SK-N-SH treated with all-trans-retinoic acid at 6 μM for 48 hours (cell line): ENCODE data around the gene FOXI2.

Experiments used
- ATAC-seq: fragments of 200-7000 bp; cut with Tn5 transposase; 3 replicates; pipeline ENCODE4 v1.9.1; 2020; ENCODE audit warnings: mild to moderate bottlenecking, moderate library complexity
- ARNTL ChIP-seq: fragments of 450-650 bp; formaldehyde crosslinking; IDR thresholded peaks from 2 replicates; pipeline ENCODE4 v1.5.0; 2020; ENCODE audit warnings: low read depth, mild to moderate bottlenecking, moderate library complexity, borderline replicate concordance
- CSDC2 ChIP-seq: fragments of 250-450 bp; sonication (Bioruptor Pico); IDR thresholded peaks from 2 replicates; pipeline ENCODE4 v1.5.0; 2020; ENCODE audit warnings: mild to moderate bottlenecking, moderate library complexity
- ESRRG ChIP-seq: fragments of 250-450 bp; sonication (Bioruptor Pico); IDR thresholded peaks from 2 replicates; pipeline ENCODE4 v1.6.1; 2021; ENCODE audit warnings: mild to moderate bottlenecking
- GLIS3 ChIP-seq: fragments of 250-450 bp; sonication (Bioruptor Pico); IDR thresholded peaks from 2 replicates; pipeline ENCODE4 v1.5.0; 2020; ENCODE audit warnings: mild to moderate bottlenecking, moderate library complexity
- OSR1 ChIP-seq: fragments of 250-450 bp; sonication (Bioruptor Pico); IDR thresholded peaks from 2 replicates; pipeline ENCODE4 v1.8.0; 2022; ENCODE audit warnings: moderate library complexity, mild to moderate bottlenecking, inconsistent platforms
- PPARA ChIP-seq: fragments of 250-450 bp; sonication (Bioruptor Pico); IDR thresholded peaks from 2 replicates; pipeline ENCODE4 v1.5.0; 2020; ENCODE audit warnings: mild to moderate bottlenecking, borderline replicate concordance
- RARB ChIP-seq: fragments of 250-450 bp; sonication (Bioruptor Pico); IDR thresholded peaks from 2 replicates; pipeline ENCODE4 v1.8.0; 2021; ENCODE audit warnings: mild to moderate bottlenecking, moderate library complexity
- SNAI2 ChIP-seq: fragments of 250-450 bp; sonication (Bioruptor Pico); IDR thresholded peaks from 2 replicates; pipeline ENCODE4 v1.5.0; 2020; ENCODE audit warnings: mild to moderate bottlenecking, moderate library complexity
- ZC3H10 ChIP-seq: fragments of 250-450 bp; sonication (Bioruptor Pico); IDR thresholded peaks from 2 replicates; pipeline ENCODE4 v1.5.1; 2021; ENCODE audit warnings: mild to moderate bottlenecking, moderate library complexity
- ZFP3 ChIP-seq: fragments of 250-450 bp; sonication (Bioruptor Pico); IDR thresholded peaks from 2 replicates; pipeline ENCODE4 v1.5.0; 2020; ENCODE audit warnings: mild to moderate bottlenecking, moderate library complexity
- ZFP30 ChIP-seq: fragments of 450-650 bp; formaldehyde crosslinking; IDR thresholded peaks from 2 replicates; pipeline ENCODE4 v1.5.0; 2022; ENCODE audit warnings: mild to moderate bottlenecking, moderate library complexity
- ZNF565 ChIP-seq: fragments of 450-650 bp; formaldehyde crosslinking; conservative IDR thresholded peaks from 2 replicates; pipeline ENCODE4 v1.5.0; 2020; ENCODE audit warnings: low read depth, mild to moderate bottlenecking, moderate library complexity
- ZNF8 ChIP-seq: fragments of 450-650 bp; formaldehyde crosslinking; IDR thresholded peaks from 2 replicates; pipeline ENCODE4 v1.5.0; 2020; ENCODE audit warnings: mild to moderate bottlenecking, moderate library complexity
- TF ChIP-seq, protein P1 (sequence below): fragments of 250-450 bp; sonication (Bioruptor Pico); IDR thresholded peaks from 2 replicates; pipeline ENCODE4 v1.5.1; 2021; ENCODE audit warnings: mild to moderate bottlenecking, moderate library complexity
- TF ChIP-seq, protein P2 (sequence below): fragments of 250-450 bp; sonication (Bioruptor Pico); IDR thresholded peaks from 2 replicates; pipeline ENCODE4 v1.5.0; 2020; ENCODE audit warnings: mild to moderate bottlenecking, moderate library complexity
- TF ChIP-seq, protein P3 (sequence below): fragments of 250-450 bp; sonication (Bioruptor Pico); IDR thresholded peaks from 2 replicates; pipeline ENCODE4 v1.8.0; 2020; ENCODE audit warnings: mild to moderate bottlenecking, moderate library complexity, borderline replicate concordance

FOXI2 gene

DNA sequence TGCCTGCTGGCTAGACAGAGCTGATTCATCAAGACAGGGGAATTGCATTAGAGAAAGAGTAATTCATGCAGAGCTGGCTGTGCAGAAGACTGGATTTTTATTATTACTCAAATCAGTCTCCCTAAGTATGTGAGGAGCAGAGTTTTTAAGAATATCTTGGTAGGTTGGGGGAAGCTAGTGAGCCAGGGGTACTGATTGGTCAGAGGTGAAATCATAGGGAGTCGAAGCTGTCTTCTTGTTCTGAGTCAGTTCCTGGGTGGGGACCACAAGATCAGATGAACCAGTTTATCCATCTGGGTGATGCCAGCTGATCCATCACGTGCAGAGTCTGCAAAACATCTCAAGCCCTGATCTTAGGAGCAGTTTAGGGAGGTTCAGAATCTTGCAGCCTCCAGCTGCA, 39.8 kb downstream of the FOXI2 start:
- TF ChIP-seq GLIS3 (CRISPR knock-in tag) (no peak), ARNTL (no peak), ZC3H10 (CRISPR knock-in tag) (no peak), ZFP30 (CRISPR knock-in tag) (no peak), OSR1 (CRISPR knock-in tag) (no peak), ZFP3 (CRISPR knock-in tag) (no peak)
- TF ChIP-seq, protein P1, sequence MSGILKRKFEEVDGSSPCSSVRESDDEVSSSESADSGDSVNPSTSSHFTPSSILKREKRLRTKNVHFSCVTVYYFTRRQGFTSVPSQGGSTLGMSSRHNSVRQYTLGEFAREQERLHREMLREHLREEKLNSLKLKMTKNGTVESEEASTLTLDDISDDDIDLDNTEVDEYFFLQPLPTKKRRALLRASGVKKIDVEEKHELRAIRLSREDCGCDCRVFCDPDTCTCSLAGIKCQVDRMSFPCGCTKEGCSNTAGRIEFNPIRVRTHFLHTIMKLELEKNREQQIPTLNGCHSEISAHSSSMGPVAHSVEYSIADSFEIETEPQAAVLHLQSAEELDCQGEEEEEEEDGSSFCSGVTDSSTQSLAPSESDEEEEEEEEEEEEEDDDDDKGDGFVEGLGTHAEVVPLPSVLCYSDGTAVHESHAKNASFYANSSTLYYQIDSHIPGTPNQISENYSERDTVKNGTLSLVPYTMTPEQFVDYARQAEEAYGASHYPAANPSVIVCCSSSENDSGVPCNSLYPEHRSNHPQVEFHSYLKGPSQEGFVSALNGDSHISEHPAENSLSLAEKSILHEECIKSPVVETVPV (CRISPR knock-in tag), result no peak
- ATAC-seq, result no peak

DNA sequence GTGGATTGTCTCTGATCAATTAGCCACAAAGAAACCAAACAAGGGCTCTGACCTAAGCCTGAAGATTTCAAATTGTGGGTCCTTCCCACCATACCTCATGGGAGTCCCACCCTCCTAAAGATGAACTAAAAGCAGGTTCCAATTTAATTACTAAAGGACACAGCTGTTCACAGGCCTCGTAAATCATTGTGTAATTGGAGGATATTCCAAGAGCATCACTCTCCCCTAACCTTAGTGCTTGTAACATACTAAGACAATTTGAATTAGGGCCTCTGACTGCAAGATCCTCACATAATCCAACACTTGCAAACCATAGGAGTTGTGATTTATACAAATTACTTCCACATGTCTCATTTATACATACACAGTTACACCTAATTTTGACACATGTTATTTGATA, 44.4 kb downstream of the FOXI2 start:
- TF ChIP-seq ESRRG (CRISPR knock-in tag) (no peak), ZFP30 (CRISPR knock-in tag) (no peak), SNAI2 (CRISPR knock-in tag) (no peak), OSR1 (CRISPR knock-in tag) (no peak), ZC3H10 (CRISPR knock-in tag) (no peak)
- ATAC-seq, result no peak

DNA sequence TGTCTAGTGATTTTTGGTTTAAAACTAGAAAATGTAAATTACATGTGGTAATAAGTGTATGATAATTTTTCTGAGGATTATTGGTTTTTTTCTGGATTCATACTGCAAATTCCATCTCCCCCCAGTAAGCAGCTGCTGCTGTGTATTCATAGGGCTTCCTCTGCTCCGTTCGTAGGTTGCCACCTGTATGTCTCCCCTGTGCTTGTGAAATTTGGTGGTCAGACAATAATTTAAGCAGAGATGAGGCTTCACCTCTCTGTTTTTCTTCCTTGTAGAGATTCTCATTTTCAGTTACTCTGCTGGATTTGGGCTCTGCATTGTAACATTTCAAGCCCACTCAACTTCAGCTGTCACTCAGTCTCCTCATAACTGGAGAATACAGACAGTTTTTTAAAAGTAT, 50.9 kb downstream of the FOXI2 start:
- ATAC-seq, result no peak
- TF ChIP-seq ZNF8 (CRISPR knock-in tag), result no peak
- TF ChIP-seq, protein P2, sequence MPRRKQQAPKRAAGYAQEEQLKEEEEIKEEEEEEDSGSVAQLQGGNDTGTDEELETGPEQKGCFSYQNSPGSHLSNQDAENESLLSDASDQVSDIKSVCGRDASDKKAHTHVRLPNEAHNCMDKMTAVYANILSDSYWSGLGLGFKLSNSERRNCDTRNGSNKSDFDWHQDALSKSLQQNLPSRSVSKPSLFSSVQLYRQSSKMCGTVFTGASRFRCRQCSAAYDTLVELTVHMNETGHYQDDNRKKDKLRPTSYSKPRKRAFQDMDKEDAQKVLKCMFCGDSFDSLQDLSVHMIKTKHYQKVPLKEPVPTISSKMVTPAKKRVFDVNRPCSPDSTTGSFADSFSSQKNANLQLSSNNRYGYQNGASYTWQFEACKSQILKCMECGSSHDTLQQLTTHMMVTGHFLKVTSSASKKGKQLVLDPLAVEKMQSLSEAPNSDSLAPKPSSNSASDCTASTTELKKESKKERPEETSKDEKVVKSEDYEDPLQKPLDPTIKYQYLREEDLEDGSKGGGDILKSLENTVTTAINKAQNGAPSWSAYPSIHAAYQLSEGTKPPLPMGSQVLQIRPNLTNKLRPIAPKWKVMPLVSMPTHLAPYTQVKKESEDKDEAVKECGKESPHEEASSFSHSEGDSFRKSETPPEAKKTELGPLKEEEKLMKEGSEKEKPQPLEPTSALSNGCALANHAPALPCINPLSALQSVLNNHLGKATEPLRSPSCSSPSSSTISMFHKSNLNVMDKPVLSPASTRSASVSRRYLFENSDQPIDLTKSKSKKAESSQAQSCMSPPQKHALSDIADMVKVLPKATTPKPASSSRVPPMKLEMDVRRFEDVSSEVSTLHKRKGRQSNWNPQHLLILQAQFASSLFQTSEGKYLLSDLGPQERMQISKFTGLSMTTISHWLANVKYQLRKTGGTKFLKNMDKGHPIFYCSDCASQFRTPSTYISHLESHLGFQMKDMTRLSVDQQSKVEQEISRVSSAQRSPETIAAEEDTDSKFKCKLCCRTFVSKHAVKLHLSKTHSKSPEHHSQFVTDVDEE (CRISPR knock-in tag), result no peak
- no peak for TF ChIP-seq PPARA
- TF ChIP-seq CSDC2 (CRISPR knock-in tag), result no peak
- TF ChIP-seq ZNF565 (CRISPR knock-in tag), result no peak
- no peak for TF ChIP-seq ARNTL

DNA sequence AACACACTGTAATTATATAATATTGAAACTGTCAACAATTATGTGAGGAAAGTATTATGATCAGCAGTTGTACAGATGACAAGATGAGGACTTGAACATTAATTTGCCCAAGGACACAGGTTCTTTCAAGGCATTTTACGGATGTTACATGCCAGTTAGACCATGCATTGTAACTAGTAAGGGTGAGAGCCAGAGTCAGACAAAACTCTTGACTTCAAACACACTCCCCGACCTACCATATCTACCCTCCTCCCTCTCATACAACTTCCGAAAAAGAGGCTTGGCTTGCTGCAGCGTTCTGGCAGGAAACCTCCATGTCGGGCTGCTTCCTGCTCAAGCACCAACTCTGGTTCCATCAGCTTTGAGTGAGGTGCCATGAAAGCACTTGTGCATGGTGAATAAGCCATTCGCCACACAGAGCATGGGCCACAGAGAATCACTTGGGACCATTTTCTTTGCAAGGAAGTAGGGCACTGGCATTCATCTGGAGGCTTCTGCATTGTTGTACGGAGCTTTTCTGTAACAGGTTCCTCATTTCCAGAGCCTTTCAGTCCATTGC, 53.2 kb downstream of the FOXI2 start:
- TF ChIP-seq RARB (CRISPR knock-in tag) (no peak), ZNF8 (CRISPR knock-in tag) (no peak), GLIS3 (CRISPR knock-in tag) (no peak), ESRRG (CRISPR knock-in tag) (no peak), ZNF565 (CRISPR knock-in tag) (no peak)
- TF ChIP-seq, protein P3, sequence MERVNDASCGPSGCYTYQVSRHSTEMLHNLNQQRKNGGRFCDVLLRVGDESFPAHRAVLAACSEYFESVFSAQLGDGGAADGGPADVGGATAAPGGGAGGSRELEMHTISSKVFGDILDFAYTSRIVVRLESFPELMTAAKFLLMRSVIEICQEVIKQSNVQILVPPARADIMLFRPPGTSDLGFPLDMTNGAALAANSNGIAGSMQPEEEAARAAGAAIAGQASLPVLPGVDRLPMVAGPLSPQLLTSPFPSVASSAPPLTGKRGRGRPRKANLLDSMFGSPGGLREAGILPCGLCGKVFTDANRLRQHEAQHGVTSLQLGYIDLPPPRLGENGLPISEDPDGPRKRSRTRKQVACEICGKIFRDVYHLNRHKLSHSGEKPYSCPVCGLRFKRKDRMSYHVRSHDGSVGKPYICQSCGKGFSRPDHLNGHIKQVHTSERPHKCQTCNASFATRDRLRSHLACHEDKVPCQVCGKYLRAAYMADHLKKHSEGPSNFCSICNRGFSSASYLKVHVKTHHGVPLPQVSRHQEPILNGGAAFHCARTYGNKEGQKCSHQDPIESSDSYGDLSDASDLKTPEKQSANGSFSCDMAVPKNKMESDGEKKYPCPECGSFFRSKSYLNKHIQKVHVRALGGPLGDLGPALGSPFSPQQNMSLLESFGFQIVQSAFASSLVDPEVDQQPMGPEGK, result no peak
- TF ChIP-seq, protein P2 (CRISPR knock-in tag), result no peak
- ATAC-seq, result no peak
